ENCODE measurements around the gene IYD.
A peak's percentile ranks its signal among the peaks of the same experiment; 100 is the strongest.

The IYD gene

DNA sequence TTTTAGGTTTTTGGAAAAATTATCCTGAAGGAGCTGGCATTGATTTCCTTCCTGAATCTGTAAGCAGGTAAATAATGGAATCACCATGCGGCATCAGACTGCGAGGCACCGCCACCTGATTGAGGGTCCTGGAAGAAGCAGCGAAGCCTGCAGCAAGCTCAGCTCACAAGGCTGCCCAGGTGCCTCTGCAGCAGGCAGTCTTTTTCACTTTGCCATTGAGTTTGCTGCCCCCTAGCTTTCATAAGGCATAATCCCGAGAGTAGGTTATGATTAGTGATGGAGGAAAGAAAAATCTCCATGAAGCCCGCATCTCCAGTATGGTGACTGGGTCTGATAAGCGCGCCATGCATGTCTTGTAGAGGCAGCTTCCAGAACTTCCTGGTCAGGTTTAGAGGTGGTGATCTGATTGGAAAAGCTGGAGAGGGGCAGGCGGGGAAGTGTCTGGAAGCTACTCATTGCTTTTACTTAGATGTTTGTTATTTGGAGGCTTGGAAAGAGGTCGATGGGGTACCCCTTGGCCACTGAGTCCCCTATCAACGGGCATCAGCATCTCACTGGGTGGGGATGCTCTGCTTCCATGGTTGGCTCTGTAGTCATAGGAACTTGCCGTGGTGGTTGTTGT lies 26.7 kb downstream of the IYD start:
- DNase-seq: peak; percentile 67

DNA sequence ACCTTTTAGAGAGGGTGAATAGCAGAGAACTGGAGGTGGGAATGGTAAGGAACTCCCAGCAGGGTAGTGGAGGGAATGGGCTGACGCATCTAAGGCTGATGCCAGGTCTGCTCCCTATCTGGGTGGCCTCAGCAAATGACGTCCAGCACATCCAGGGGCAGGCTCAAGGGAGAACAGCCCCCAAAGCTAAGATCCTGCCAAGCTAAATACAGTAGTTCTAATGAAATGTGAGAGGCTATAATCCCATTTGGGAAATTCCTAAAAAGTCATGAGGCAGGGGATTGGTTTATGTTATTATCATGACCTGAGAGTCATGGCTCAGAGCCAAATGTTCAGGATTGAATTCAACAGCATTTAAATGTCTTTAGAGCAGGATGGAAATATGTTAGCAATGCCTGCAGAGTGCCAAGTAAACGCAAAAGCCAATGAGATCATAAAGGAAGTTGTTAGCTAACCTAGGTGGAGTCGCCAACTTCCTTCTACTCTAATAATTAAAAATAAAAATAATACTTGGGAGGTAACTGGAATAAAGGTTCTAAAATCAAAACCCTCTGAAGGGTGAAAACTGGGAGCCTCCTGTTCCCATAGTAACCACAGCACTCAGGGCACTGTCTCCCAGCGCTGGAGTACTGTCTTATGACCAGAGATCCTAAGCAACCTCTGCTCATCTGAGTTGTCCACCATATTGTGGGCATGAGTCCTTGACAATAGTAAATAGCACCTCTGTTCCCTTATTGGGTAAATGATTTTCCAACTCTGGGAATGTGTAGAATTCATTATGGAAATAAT lies 34.8 kb downstream of the IYD start:
- peak; percentile 98 for DNase-seq

DNA sequence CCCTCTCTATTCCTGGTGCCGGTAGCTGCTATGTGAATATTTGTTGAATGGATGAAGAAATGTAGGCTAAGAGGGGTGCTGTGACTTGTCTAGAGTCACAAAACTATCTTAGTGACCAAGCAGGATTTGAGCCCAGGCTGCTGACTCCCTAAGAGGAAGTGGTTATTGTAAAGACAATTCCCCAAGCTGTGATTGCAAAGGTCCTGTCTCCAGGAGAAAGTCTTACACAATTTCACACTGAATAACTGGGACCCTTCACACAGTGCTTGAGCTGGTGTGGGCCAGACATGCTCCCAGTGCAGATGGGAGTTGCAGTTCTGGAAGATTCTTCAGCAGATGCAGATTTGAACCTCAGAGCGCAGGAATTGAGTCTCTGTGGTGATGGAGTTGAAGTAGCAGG lies 38.1 kb downstream of the IYD start:
- peak; percentile 48 for DNase-seq

DNA sequence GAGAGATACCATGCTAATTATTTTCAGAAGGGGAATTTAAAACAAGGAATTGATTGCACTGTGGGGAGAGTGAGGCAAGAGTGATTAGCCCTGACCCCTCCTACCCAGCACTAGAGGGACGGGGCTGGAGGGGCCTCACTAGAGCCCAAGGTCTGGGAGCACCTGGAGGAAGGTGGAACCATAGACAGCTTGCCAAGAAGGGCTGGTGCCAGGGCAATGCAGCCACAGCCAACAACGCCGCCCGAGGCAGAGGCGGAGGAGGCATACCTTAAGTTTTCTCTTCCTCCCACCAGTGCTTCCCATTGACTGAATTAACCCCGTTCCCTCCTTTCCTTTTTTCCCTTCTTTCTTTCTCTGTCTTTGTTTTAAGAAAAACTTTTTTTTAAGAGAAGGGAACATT lies 40.0 kb downstream of the IYD start:
- DNase-seq: no peak

DNA sequence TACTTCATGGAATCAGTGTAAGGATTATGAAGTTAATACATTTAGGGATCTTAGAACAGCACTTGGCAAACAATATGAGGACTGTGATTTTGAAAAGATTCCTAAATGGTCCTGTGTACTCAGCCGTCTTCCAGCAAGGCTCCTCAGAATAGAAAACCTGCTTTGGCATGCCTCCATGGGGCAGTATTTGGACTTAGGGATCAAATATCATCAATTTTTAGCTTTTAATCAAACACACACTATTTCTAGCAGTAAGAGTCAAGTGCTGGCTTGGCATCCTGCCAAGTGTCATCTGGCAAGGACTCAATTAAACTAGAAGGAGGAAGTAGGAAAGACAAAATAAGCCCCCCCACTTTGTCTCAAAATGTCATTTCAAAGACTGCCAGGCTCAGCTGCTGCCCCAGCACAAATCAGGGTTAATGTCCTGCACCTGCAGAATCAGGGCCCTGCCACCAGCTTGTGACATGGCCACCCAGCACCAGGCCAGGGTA lies 40.8 kb downstream of the IYD start:
- peak; percentile 18 for DNase-seq

DNA sequence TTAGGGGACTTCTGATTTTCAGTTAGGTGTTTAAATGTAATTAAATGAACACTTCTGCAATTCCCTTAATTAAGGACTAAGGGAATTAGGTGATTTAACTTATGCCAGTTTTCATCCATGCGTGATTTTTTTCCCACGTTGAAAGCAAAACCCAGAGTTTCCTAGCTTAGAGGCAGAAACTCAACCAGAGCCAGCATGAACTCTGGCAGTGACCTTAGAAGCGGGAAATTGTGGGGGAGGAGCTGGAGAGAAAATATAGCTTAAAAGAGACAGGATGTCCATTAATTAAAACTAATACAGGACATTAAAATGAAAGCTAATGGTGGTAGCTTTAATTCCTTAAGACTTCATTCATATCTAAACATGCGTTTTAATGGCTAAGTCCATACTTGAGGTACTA lies 41.6 kb downstream of the IYD start:
- no peak for DNase-seq

DNA sequence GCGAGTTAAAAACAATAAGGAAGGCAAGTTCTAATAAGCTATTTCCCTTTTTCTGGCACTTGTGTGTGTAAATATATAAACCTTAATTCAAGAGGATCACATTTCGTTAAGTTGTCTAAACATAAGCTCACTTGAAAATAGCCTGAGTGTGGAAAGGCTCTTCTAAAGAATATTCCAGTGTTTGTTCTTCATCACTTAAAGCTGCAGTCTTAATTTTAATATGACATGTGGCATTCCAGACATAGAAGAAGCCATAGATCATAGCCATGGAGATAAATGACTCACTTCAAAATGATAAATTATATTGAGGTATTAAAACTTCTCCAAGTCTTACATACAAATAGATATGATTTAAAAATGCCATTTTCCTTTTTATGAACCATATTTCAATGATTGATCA lies 42.1 kb downstream of the IYD start:
- peak; percentile 47 for DNase-seq

DNA sequence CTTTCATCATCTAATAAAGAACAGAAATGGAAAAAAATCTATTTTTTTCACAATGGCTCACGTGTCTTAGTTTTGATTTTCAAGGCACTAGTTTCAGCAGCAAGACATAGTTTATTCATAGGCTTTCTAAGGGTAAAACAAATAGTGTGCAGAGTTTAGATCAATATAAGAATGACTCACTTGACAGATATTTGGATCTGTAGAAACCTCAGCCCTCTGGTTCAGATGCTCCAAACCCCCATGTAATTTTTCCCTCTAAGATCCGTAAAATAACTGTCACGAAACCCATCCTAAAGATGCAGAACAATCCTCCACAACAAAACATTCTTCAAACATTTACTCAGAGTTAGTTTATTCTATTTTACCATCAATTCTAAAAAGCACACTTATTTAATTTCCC lies 43.4 kb downstream of the IYD start:
- DNase-seq: peak; percentile 23

DNA sequence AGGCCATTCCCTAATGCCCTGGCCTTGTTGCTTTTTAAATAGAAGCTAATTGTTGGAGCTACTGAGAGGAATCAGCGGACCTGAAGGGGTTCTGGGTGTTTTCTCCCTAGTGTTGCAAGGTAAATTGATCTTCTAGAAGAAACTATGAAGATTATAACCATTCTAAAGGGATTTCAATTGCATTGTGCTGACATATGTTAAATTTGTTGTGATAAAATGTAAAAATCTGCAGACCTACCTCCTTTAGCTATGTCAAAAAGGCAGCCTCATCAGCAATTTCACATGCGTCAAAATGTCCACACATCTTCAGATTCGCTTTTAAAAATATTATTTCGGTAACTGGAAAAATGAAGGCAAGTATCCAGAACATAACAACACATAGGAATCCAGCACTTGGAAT lies 44.4 kb downstream of the IYD start:
- DNase-seq: no peak

DNA sequence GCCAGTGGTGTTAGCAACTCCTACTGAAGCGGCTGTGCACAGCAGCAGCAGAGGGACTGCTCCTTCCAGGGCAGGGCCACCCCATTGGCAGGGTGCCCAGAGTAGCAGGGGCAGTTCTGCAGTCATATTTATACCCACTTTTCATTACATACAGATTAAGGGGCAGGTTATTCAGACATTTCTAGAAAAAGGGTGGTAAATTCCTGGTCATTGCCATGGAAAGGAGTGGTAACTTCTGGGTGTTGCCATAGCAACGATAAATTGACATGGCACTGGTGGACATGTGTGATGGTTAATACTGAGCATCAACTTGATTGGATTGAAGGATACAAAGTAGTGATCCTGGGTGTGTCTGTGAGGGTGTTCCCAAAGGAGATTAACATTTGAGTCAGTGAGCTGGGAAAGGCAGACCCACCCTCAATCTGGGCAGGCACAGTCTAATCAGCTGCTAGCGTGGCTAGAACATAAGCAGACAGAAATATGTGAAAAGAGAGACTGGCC lies 45.0 kb downstream of the IYD start:
- no peak for DNase-seq

DNA sequence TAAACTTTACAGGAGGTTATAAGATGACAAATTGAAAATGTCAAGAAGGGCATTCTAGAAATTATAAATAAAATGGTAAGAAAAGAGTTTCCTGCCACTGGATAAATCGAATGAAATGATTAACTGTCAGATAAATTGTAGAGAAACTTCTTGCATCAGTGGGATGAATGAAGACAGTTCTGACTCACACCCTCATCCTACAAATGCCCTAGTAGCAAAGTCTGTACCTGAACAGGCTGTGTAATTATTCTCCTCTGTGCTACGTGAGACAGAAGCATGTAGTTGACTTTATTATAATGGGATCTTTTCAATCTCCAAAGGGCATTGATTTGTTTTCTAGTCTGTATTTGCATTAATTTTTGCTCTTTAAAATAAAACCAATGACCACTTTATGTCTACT lies 47.3 kb downstream of the IYD start:
- no peak for DNase-seq

DNA sequence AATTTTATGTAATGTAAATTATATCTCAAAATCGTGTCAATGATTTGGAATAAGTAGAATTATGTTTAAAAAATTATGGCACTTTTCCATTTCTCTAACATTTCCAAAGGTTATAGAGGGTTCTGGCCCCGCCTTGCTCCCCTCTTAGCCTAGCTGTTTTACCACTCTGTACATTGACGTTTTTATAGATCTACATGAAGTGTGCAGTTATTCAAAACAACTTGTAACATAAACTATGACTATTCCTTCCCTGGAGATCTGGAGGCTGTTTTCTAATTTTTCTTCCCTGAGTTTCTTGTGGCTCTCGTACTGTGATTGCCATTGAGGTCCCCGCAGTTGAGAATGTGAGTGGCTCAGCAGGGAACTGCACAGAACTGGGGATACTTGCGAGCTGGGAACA lies 48.4 kb downstream of the IYD start:
- no peak for DNase-seq

DNA sequence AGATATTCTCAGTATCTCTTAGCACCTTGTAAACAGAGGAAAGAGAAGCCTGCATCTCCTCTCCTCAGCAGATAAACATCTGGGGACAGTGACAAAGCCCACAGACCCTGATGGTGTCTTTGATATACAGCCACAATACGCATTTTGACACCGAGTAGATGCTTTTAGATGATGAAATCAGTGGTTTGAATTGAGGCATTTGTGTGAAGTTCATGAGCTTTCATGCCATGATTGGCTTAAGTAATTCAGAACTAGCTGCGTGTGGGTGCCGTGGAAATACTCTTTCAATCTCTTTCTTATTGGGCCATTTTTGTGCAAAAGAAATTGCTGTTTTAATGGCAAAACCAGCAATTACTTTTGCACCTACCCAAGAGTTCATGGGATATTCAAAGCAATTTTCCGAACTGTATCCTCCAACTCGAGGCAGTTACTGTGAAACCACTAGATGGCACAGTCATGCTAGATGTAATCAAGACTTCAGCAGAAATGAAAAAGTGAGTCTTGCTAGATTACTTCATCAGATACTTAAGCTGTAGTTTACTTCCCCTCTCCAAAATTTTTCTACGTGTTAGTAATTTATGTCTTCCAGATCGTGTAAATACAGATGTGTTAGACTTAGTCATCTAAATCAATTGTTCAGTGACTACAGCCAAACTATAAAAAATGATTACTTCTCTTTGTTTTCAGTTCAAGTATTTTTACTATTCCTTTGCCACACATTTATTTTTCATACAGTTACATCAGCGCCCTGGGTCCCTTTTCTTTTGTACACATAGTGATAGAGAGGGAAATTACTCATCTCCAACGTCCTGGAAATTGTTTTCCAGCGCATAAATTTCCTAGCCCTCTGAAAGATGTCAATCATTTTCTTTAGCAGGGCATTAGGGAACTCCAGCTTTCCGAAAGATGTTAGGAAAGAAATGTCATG lies 49.4 kb downstream of the IYD start:
- peak; percentile 83 for DNase-seq

DNA sequence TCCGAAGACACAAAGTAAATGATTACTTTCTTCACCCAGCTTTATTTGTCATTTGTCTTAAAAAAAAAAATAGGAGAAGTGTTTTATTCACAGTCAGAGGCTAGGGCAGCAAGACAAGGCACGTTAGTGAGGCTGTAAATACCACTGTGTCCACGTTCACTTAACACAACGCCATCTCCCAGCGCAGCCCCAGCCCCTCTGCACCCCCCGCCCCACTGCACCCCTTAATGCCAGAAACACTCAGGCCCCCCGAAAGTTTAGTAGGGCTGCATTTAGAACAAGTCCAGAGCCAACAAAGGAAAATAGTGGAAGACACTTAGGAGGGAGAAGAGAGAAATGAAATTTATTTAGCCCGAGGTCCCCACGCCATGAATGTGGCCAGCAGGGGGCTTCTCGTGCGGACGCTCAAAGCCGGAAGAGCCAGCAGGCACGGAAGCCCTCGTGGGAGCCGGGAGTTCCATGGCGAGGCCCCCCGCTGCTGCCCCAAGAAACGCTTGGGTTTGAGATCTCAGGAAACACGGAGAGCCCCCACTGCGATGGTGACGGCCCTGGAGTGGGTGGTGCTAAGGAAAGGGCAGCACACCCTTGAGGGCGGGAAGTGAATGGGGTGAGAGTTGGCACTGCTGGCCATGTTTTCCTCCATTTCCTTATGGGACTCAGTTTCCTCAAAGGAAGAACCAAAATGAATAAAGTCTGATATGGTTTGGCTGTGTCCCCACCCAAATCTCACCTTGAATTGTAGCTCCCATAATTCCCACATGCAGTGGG lies 50.2 kb downstream of the IYD start:
- peak; percentile 67 for DNase-seq

DNA sequence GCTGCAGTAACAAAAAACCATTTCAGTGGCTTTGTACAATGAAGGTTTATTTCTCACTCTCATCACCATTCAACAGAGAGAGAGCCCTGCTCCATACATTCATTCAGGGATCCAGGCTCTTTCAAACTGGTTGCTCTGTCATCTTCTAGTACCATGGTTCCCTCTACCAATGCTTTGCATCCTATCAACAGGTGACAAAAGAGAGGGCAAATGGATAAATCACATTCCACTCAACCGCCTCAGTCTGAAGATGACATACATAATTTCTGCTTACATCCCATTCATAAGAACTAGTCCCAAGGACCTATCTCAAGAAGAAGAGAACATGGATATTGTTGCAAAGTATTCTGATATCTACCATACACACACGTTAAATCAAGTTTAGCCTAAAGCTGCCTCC lies 51.6 kb downstream of the IYD start:
- no peak for DNase-seq

DNA sequence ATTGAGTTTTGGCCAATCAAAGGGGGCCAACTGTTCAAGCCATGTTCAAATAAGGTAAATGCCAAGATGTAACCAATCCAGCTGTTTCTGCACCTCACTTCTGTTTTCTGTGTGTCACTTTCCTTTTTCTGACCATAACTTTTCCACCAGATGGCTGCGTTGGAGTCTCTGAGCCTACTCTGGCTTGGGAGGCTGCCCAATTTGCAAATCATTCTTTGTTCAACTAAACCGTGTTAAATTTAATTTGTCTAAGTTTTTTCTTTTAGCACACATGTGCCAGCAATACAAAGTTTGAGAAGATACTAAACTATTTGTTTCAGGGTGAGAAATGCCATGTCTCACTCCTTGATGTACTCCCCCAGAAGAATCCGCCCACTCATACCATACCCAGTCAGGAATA lies 52.1 kb downstream of the IYD start:
- DNase-seq: no peak

DNA sequence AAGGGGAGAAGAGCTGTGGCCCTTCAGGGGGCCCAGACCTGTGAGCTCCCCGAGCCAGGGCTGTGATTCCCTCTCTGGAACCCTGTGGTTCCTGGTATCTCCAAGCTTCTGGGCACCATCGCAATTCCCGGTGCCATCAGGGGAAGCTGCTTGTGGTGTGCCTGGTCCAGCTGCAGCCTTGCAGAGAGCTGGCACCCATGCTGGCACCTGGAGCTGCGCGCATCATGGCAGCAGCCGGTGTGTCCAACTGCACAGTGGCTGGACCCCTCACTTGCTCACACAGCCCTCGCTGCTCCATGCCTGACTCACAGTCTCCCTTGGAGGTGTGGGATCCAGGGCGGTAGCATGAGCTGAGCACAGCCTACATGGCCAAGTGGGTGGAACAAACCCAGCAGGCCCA lies 56.7 kb downstream of the IYD start:
- no peak for DNase-seq

DNA sequence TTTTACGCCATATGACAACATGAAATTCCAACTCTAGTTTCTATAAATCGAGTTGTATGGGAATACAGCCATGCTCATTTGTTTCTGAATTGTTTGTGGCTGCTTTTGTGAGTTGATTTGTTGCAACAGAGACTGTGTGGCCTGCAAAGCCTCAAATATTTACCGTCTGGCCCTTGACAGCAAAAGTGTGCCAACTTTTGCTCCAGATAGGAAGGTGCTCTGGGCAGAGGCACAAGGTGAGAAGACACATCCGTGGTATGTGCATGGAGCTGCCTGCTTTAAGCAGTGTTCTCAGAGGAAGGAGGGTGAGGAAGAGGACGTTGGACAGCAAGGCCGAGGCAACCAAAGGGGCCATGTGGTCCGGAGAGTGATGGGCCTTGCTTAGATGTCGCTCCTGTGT lies 57.4 kb downstream of the IYD start:
- DNase-seq: no peak

DNA sequence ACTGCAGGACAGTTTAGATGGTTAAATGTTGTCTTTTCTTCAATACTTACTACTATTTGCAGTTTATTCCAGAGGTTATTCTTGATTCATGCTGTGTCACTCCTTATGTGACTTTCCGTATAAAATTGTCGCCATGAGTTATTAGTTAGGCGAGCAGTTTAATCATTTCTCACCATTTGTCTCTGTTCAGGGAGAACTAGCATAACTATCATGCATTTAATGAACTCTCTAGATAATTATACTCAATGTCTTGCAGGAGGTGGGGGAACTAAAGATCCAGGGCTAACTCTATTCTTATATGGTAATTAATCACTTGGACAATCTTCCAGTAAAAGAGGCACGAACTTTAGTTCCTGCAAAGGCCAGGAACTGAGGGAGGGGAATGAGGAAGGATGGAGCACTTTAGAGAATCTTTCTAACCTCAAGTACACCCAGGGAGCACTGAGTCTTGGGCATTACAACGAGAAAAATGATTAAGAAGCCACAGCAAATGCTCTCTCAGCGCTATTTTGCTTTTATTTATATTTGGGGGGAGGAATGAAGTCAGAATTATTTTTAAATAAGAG lies 58.3 kb downstream of the IYD start:
- DNase-seq: no peak

DNA sequence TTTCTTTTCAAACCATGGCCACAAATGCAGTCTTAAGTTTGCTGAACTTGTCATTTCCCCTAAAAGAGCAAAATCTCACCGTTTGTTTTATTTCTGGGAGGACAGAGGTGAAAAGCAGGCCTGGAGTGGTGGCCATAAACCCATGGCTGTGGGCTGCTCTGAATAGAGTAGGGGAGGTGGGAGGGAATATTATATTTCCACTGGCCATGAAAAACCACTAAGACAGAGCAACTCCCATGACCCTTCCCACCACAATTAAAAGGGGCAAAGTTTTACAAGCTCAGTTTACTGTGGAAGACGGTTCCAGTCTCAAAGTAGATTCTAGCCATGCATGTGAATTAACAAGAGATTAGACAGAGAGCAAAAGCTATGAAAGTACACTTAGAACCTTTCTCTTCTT lies 59.0 kb downstream of the IYD start:
- DNase-seq: no peak

DNA sequence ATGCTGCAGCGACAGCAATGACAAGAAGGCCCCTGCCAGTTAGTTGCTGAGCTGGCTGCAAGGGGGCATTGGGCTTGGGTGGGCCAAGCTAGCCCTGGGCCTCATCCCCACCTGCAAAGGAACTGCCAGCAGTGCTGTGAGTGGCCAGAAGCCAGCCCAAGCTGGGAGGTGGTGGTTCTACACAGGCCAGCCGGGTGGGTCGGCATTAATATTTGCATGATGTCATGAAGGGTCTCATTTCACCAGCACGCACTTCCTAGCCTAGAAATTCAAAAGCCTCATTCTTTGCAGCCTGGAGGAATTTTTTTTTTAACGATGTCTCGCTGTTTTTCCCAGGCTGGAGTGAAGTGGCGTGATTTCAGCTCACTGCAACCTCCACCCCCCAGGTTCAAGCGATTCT lies 62.0 kb downstream of the IYD start:
- DNase-seq: no peak

DNA sequence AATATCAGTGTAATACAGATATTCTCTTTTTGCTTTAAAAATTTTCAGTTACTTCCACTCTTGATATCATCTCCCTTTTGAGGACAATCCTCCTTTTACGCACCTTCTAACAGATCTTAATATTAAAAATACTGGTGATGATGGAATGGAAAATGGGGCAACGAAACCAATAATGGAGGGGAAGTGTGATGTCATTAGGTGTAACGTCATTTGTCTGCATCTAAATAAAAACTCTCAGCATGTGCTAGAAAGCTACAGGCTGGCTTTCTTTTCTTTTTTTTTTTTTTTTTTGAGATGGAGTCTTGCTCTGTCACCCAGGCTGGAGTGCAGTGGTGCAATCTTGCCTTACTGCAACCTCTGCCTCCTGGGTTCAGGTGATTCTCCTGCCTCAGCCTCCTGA lies 66.5 kb downstream of the IYD start:
- DNase-seq: no peak
